ENCODE data around the gene KCNQ1. TPM values are rescaled to one million over a fixed set of nuclear protein-coding genes. Genes with fewer than 3 reads are reported as not detected.

The KCNQ1 gene
- total and polyA plus RNA-seq, 9 of the 15 experiments (the other 6 are each of a cell fraction or from before 2014, with no cell fraction given): 0.44 TPM; not detected in 8

GRCh38 chr11:2532704-2533586 is 88.1 kb downstream of the KCNQ1 start (continued):
- TF ChIP-seq ZNF232 (CRISPR knock-in tag; IDR thresholded peaks at IDR 0.05) (no peak), ZBTB34 (CRISPR knock-in tag; IDR thresholded peaks at IDR 0.05) (no peak), BHLHE40 (IDR thresholded peaks at IDR 0.05; ENCODE audit: low read length) (peak; percentile 29; the same call in 1 of the 2 replicates), CTBP1 (IDR thresholded peaks at IDR 0.05; ENCODE audit: borderline replicate concordance) (peak; percentile 62; the same call in 1 of the 2 replicates), ZNF395 (CRISPR knock-in tag; IDR thresholded peaks at IDR 0.05) (peak; percentile 75), RAD21 (CRISPR knock-in tag; conservative IDR thresholded peaks at IDR 0.05 in 1 of 2, IDR thresholded peaks at IDR 0.05 in 1 of 2) (peak; percentile 100), SMARCA5 (IDR thresholded peaks at IDR 0.05) (0 out of 2 replicates have a peak, but pooled peaks have one; percentile 19), TRIM25 (IDR thresholded peaks at IDR 0.05; ENCODE audit: borderline replicate concordance) (no peak), ZNF274 (IDR thresholded peaks at IDR 0.05; ENCODE audit: borderline replicate concordance, low read depth, low read length) (no peak), IRF1 (CRISPR knock-in tag; IDR thresholded peaks at IDR 0.05; ENCODE audit: borderline replicate concordance) (no peak), FOSL1 (tag; conservative IDR thresholded peaks at IDR 0.05) (peak; percentile 12; the same call in 1 of the 2 replicates), SIRT6 (IDR thresholded peaks at IDR 0.05; ENCODE audit: low read depth, low read length) (no peak), SRSF3 (IDR thresholded peaks at IDR 0.05; ENCODE audit: insufficient read depth, low read length) (no peak), ELK1 (CRISPR knock-in tag; IDR thresholded peaks at IDR 0.05) (no peak), ERF (CRISPR knock-in tag; IDR thresholded peaks at IDR 0.05) (no peak), ZNF780A (CRISPR knock-in tag; IDR thresholded peaks at IDR 0.05) (no peak)
